ENCODE measurements around the gene YPEL4.
"Not testable (repeated sequence)": the region's sequence is repeated elsewhere in the genome, so short reads cannot be mapped to it uniquely, and the experiment has no call there.

YPEL4 gene

DNA sequence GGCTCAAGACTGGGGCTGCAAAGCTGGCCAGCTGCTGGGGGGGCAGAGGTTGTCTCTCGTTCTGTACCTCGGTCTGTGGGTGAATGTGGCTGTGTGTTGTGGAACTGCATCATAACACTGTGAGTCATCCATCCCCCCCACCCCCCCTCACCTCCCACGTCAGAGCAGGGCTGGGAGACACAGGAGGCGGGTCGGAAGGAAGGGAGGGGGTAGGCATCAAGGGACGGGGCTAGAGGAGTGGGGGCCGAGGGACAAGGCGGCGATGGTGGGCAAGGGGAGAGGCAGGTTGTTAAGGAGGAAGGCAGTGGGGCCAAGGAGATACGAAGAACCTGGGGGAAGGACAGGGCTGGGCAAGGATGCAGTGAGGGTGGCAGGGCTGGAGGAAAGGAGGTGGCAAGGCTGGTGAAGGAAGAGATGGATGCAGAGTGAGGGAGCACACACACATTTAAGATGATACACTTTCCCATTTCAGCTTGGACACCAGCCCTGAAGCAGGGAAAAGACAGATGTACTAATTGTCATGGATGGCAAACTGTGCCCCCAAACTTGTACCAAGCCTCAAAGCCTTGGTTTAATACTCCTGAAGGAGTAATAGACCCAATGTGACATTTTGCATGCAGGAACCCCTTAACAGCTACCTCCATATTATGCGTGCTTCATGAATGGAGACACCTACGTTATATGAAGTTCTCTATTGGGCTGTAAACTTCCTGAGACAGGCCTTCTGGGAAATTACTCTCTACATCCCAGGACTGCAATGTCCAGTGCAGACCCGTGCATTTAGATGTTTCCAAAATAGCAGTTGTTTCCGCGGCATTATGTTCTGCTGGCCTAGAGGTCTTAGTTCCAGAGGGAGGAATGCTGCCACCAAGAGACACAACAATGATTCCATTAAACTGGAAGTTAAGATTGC, at the start of gene YPEL4:
Gene YPEL4 (minus strand): TSS at position 87 of the 913 bp plus-strand sequence. CDS start 2,805 bp downstream, outside the sequence.
- Histone ChIP-seq H3K9ac (no peak within 1 kb of the TSS), H3K27me3 (ENCODE audit: control insufficient read depth, insufficient read depth, low read length) (no peaks in the 10 kb centered on the region), H2AFZ (no peak within 1 kb of the TSS), H3K27ac (no peak within 1 kb of the TSS), H3K9me3 (ENCODE audit: control insufficient read depth, low read length) (no peaks in the 10 kb centered on the region), H3K36me3 (ENCODE audit: control insufficient read depth, insufficient read depth, low read length) (no peaks in the 10 kb centered on the region), H3K4me2 (ENCODE audit: low read length) (no peak within 1 kb of the TSS), H3K4me3 (ENCODE audit: low read depth, low read length) (no peak within 1 kb of the TSS), H3K79me2 (no peaks in the 10 kb centered on the region), H3K4me1 (no peaks in the 10 kb centered on the region)
- TF ChIP-seq CTCF (IDR thresholded peaks at IDR 0.05) = no peak

- Histone ChIP-seq H3K9ac (no peak overlapping the region), H3K27ac (no peak overlapping the region), H3K36me3 (ENCODE audit: control insufficient read depth, insufficient read depth, low read length) (no peaks in the 10 kb centered on the region)
Measured at GRCh38 chr11:57698843-57699365, 49.2 kb upstream of the YPEL4 start.

DNA sequence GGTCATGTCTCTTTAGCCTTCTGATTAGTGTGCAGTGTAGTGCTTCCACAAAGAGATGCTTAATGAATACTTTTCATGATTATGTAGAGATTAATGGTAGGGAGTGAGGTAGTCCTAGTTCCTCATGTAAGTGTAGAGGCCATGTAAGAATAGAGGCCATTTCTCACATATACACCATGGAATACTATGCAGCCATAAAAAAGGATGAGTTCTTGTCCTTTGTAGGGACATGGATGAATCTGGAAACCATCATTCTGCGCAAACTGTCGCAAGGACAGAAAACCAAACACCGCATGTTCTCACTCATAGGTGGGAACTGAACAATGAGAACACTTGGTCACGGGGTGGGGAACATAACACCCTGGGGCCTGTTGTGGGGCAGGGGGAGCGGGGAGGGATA, 40.8 kb upstream of the YPEL4 start:
- not testable (repeated sequence) for H2AFZ ChIP-seq; H3K79me2 ChIP-seq; H3K9ac ChIP-seq; H3K27ac ChIP-seq; H3K4me1 ChIP-seq; H3K9me3 ChIP-seq (ENCODE audit: control insufficient read depth, low read length); H3K27me3 ChIP-seq (ENCODE audit: control insufficient read depth, insufficient read depth, low read length); H3K36me3 ChIP-seq (ENCODE audit: control insufficient read depth, insufficient read depth, low read length); H3K4me3 ChIP-seq (ENCODE audit: low read depth, low read length); H3K4me2 ChIP-seq (ENCODE audit: low read length)

More at GRCh38 chr11:57698843-57699365, 49.2 kb upstream of the YPEL4 start:
- Histone ChIP-seq H2AFZ (no peak overlapping the region), H3K4me3 (ENCODE audit: low read depth, low read length) (no peak overlapping the region), H3K79me2 (no peaks in the 10 kb centered on the region), H3K4me1 (no peaks in the 10 kb centered on the region), H3K27me3 (ENCODE audit: control insufficient read depth, insufficient read depth, low read length) (no peaks in the 10 kb centered on the region), H3K9me3 (ENCODE audit: control insufficient read depth, low read length) (no peaks in the 10 kb centered on the region), H3K4me2 (ENCODE audit: low read length) (no peak overlapping the region)
- no peak for TF ChIP-seq CTCF (IDR thresholded peaks at IDR 0.05)

DNA sequence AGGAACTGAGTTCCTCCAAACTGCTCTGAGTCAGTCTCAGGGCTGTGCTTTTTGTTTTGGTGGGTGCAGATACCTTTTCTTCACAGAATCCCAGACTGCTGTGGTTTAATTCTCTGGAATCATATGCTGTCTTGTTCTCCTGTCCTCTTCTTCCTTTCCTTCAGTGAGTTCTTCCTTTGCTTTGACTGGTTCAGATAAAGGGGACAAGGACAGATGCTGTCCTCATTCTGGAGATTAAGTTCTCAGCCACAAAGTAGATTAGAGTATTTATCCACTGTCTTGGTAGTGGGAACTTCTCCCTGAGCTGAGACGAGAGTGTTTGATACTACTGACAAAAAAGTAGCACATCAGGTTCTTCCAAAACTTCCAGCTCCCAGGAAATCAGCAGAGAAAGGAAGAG, 31.5 kb upstream of the YPEL4 start:
- H3K9me3 ChIP-seq (ENCODE audit: control insufficient read depth, low read length) = no peaks in the 10 kb centered on the region
- H2AFZ ChIP-seq = no peak overlapping the region
- H3K27ac ChIP-seq = no peak overlapping the region
- H3K4me3 ChIP-seq (ENCODE audit: low read depth, low read length) = no peak overlapping the region
- no peak for TF ChIP-seq CTCF (IDR thresholded peaks at IDR 0.05)
- no peak overlapping the region for H3K9ac ChIP-seq
- no peaks in the 10 kb centered on the region for H3K27me3 ChIP-seq (ENCODE audit: control insufficient read depth, insufficient read depth, low read length)
- H3K4me2 ChIP-seq (ENCODE audit: low read length) = no peak overlapping the region
- no peaks in the 10 kb centered on the region for H3K36me3 ChIP-seq (ENCODE audit: control insufficient read depth, insufficient read depth, low read length)
- H3K79me2 ChIP-seq = peaks cover 31% of the 10 kb centered on the region
- no peaks in the 10 kb centered on the region for H3K4me1 ChIP-seq

DNA sequence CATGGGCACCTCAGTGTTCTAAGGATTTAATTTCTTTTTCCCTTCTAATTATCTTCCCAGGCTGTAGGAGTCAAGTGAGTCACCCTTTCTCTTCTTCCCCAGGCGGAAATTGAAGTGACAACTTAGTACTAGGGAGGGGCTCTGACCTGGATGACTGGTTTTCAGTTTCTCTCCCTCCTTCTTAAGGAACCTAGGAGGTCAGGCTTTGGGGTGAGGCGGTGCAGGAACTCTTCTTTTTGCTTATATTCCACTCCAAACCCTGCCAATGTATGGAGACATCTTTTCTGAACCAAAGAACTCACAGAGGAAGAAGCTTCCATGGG, 30.8 kb upstream of the YPEL4 start:
- H3K4me2 ChIP-seq (ENCODE audit: low read length) = no peak overlapping the region
- no peak overlapping the region for H2AFZ ChIP-seq
- H3K9ac ChIP-seq = no peak overlapping the region
- no peaks in the 10 kb centered on the region for H3K27me3 ChIP-seq (ENCODE audit: control insufficient read depth, insufficient read depth, low read length)
- TF ChIP-seq CTCF (IDR thresholded peaks at IDR 0.05) = no peak
- H3K79me2 ChIP-seq = peaks cover 31% of the 10 kb centered on the region
- H3K4me3 ChIP-seq (ENCODE audit: low read depth, low read length) = no peak overlapping the region
- no peaks in the 10 kb centered on the region for H3K36me3 ChIP-seq (ENCODE audit: control insufficient read depth, insufficient read depth, low read length)
- no peaks in the 10 kb centered on the region for H3K4me1 ChIP-seq
- H3K27ac ChIP-seq = no peak overlapping the region
- H3K9me3 ChIP-seq (ENCODE audit: control insufficient read depth, low read length) = no peaks in the 10 kb centered on the region

Measured in parathyroid adenoma (tissue), 2 donors.